OCI-LY7 (cell line): ENCODE data around the gene AUP1.

Experiments used
- CTCF ChIP-seq: fragments of 200-600 bp; sonication (generic); conservative IDR thresholded peaks from 2 replicates; pipeline ENCODE4 v1.5.1; 2014; ENCODE audit warnings: mild to moderate bottlenecking, antibody characterized with exemption, low read length, moderate library complexity, mixed read lengths
- EZH2phosphoT487 ChIP-seq: fragments of 200-600 bp; sonication (generic); IDR thresholded peaks from 2 replicates; pipeline ENCODE4 v1.6.1; 2018; ENCODE audit warnings: low read depth, borderline replicate concordance, mild to moderate bottlenecking, mixed run types, antibody characterized with exemption, low read length, moderate library complexity, mixed read lengths

DNA sequence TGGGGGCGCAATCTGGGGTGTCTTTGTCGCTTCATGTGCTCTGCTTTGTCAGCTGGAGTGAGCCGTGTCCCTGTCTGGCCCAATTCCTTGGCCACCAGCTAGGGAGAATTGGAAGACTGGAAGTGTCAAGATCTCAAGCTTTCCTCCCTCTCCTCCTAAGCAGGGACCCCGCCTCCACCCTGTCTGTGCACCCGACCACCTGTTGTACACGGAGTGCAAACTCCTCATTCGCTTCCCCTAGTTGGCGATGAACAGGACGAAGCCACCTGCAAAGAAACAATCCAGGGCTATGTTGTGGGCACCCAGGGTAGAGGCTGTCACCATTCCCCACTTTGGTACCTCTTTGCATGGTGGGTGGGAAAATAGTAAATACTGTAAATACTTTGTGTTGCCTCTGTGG, 1.8 kb downstream of the AUP1 start:
- no peak for TF ChIP-seq CTCF
- TF ChIP-seq EZH2phosphoT487 = no peak
